NCI-H128 (cell line): ENCODE measurements around the gene NDUFB5.

Experiments used
- DNase-seq: peaks from one replicate; lab custom pipeline; 2025; ENCODE audit not compliant: unreplicated experiment; lab: John Stamatoyannopoulos, UW

Gene NDUFB5

DNA sequence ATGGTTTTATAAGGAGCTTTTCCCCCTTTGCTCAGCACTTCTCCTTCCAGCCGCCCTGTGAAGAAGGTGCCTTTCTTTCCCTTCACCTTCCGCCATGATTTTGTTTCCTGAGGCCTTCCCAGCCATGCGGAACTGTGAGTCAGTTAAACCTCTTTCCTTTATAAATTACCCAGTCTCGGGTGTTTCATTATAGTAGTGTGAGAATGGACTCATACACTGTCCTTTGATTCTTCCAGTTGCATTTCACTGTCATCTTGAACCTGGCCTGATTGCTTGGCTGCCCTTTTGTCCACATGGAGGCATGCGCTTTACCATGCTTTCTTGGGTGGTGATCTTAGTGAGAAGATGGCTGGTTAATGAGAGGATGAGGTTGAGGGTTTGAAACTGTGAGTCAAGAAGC lies 71.5 kb downstream of the NDUFB5 start:
- no peak for DNase-seq
